ENCODE data around the gene TEDDM1. TPM values are rescaled to one million over a fixed set of nuclear protein-coding genes. Genes with fewer than 3 reads are reported as not detected.

The TEDDM1 gene
- polyA plus RNA-seq, 1 donor from 2014 or later, result not detected

DNA sequence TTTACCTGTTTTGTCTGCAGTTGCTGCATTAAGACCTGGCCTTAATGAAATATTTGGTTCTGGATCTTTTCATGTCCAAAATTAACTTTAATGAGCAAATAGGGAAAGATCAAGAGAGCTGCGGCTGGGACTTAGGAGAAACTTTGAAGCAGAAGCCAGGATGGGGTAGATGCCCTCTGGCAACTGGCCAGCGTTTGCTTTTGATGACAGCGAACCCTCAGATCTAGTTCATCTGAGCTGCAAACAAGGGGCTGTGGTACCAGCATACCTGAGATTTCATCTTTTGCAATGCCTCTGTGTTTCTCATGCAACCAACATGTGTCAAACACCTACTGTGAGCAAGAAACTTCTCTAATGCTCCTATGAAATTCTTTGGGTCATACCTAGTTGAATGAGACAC, 13.0 kb upstream of the TEDDM1 start:
- Histone ChIP-seq H4K20me1 (ENCODE audit: insufficient read depth) (no peaks in the 10 kb centered on the region), H3K4me2 (ENCODE audit: low read length) (no peak overlapping the region), H3K9ac (ENCODE audit: low read length) (no peak overlapping the region), H3K9me3 (ENCODE audit: low read length) (no peaks in the 10 kb centered on the region), H3K36me3 (ENCODE audit: insufficient read depth, low read length) (no peaks in the 10 kb centered on the region), H3K4me3 (ENCODE audit: low read length) (no peak overlapping the region), H3K27me3 (ENCODE audit: insufficient read depth, low read depth, low read length) (no peaks in the 10 kb centered on the region), H3K79me2 (replicated peaks; ENCODE audit: insufficient read depth, low read length) (no peaks in the 10 kb centered on the region), H2AFZ (ENCODE audit: low read depth, low read length) (no peak overlapping the region), H3K9me2 (ENCODE audit: insufficient read depth, low read length) (no peaks in the 10 kb centered on the region), H3K27ac (ENCODE audit: low read length) (no peak overlapping the region), H3F3A (ENCODE audit: insufficient read depth, low read length, poor library complexity, severe bottlenecking) (no peaks in the 10 kb centered on the region)
- TF ChIP-seq TAF1 (IDR thresholded peaks at IDR 0.05; ENCODE audit: low read depth), result no peak
- TF ChIP-seq, protein P1, sequence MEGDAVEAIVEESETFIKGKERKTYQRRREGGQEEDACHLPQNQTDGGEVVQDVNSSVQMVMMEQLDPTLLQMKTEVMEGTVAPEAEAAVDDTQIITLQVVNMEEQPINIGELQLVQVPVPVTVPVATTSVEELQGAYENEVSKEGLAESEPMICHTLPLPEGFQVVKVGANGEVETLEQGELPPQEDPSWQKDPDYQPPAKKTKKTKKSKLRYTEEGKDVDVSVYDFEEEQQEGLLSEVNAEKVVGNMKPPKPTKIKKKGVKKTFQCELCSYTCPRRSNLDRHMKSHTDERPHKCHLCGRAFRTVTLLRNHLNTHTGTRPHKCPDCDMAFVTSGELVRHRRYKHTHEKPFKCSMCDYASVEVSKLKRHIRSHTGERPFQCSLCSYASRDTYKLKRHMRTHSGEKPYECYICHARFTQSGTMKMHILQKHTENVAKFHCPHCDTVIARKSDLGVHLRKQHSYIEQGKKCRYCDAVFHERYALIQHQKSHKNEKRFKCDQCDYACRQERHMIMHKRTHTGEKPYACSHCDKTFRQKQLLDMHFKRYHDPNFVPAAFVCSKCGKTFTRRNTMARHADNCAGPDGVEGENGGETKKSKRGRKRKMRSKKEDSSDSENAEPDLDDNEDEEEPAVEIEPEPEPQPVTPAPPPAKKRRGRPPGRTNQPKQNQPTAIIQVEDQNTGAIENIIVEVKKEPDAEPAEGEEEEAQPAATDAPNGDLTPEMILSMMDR (IDR thresholded peaks at IDR 0.05; ENCODE audit: poor library complexity, severe bottlenecking), result no peak
- no peak for TF ChIP-seq EP300 (conservative IDR thresholded peaks at IDR 0.05; ENCODE audit: poor library complexity, severe bottlenecking)
- TF ChIP-seq POLR2AphosphoS5 (IDR thresholded peaks at IDR 0.05), result no peak
- TF ChIP-seq SMC3 (conservative IDR thresholded peaks at IDR 0.05; ENCODE audit: poor library complexity), result no peak
- no peak for TF ChIP-seq EZH2 (IDR thresholded peaks at IDR 0.05; ENCODE audit: borderline replicate concordance, insufficient read depth, low read length, poor library complexity, severe bottlenecking)
- TF ChIP-seq RAD21 (conservative IDR thresholded peaks at IDR 0.05), result no peak
- no peak for TF ChIP-seq MXI1 (conservative IDR thresholded peaks at IDR 0.05; ENCODE audit: poor library complexity, severe bottlenecking)
- TF ChIP-seq, protein P2, sequence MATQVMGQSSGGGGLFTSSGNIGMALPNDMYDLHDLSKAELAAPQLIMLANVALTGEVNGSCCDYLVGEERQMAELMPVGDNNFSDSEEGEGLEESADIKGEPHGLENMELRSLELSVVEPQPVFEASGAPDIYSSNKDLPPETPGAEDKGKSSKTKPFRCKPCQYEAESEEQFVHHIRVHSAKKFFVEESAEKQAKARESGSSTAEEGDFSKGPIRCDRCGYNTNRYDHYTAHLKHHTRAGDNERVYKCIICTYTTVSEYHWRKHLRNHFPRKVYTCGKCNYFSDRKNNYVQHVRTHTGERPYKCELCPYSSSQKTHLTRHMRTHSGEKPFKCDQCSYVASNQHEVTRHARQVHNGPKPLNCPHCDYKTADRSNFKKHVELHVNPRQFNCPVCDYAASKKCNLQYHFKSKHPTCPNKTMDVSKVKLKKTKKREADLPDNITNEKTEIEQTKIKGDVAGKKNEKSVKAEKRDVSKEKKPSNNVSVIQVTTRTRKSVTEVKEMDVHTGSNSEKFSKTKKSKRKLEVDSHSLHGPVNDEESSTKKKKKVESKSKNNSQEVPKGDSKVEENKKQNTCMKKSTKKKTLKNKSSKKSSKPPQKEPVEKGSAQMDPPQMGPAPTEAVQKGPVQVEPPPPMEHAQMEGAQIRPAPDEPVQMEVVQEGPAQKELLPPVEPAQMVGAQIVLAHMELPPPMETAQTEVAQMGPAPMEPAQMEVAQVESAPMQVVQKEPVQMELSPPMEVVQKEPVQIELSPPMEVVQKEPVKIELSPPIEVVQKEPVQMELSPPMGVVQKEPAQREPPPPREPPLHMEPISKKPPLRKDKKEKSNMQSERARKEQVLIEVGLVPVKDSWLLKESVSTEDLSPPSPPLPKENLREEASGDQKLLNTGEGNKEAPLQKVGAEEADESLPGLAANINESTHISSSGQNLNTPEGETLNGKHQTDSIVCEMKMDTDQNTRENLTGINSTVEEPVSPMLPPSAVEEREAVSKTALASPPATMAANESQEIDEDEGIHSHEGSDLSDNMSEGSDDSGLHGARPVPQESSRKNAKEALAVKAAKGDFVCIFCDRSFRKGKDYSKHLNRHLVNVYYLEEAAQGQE (IDR thresholded peaks at IDR 0.05; ENCODE audit: borderline replicate concordance), result no peak

DNA sequence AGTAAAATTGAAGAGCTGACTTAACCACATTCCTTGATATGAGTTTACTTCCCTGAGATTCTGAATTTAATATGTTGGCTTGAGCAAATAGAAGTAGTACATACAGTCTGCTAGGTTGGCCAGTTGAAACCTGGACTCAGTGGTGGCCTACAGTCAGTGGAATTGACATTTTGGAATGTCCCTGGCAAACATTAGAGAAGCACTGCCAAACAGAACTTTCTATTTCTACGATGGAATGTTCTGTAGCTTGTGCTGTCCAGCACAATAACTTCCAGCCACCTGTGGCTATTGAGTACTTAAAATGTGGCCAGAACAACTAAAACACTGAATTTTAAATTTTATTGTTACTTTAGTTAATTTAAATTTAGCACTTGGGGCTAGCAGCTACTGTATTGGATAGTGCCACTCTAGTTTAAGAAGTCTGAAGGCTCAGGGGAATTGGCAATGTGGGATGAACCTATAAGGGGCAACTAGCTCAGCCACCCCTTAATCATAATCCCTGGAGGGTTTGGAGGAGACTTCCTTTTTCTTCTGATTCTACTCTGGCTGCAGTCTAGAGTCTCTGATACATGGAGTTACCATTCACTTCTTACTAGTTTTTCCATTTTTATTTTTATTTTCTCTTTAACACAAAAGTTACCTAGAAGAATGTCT, 10.3 kb upstream of the TEDDM1 start:
- no peaks in the 10 kb centered on the region for H3F3A ChIP-seq (ENCODE audit: insufficient read depth, low read length, poor library complexity, severe bottlenecking)
- no peak overlapping the region for H3K4me2 ChIP-seq (ENCODE audit: low read length)
- H3K27ac ChIP-seq (ENCODE audit: low read length), result no peak overlapping the region
- H3K36me3 ChIP-seq (ENCODE audit: insufficient read depth, low read length), result no peaks in the 10 kb centered on the region
- no peaks in the 10 kb centered on the region for H3K27me3 ChIP-seq (ENCODE audit: insufficient read depth, low read depth, low read length)
- H4K20me1 ChIP-seq (ENCODE audit: insufficient read depth), result no peaks in the 10 kb centered on the region
- no peak overlapping the region for H2AFZ ChIP-seq (ENCODE audit: low read depth, low read length)
- TF ChIP-seq, protein P1 (IDR thresholded peaks at IDR 0.05; ENCODE audit: poor library complexity, severe bottlenecking), result no peak
- TF ChIP-seq EZH2 (IDR thresholded peaks at IDR 0.05; ENCODE audit: borderline replicate concordance, insufficient read depth, low read length, poor library complexity, severe bottlenecking) (no peak), TAF1 (IDR thresholded peaks at IDR 0.05; ENCODE audit: low read depth) (no peak), MXI1 (conservative IDR thresholded peaks at IDR 0.05; ENCODE audit: poor library complexity, severe bottlenecking) (no peak), RAD21 (conservative IDR thresholded peaks at IDR 0.05) (no peak)
- H3K9me3 ChIP-seq (ENCODE audit: low read length), result no peaks in the 10 kb centered on the region
- H3K9ac ChIP-seq (ENCODE audit: low read length), result no peak overlapping the region
- no peaks in the 10 kb centered on the region for H3K79me2 ChIP-seq (replicated peaks; ENCODE audit: insufficient read depth, low read length)
- no peaks in the 10 kb centered on the region for H3K9me2 ChIP-seq (ENCODE audit: insufficient read depth, low read length)
- no peak overlapping the region for H3K4me3 ChIP-seq (ENCODE audit: low read length)
